Mammary epithelial cell (primary cell): ENCODE results near the gene ACAA1.

Experiments
- CTCF ChIP-seq, 2 donors: IDR thresholded peaks in 1 of 2; conservative IDR thresholded peaks in 1 of 2; 2 replicates each; pipeline ENCODE4 v1.5.1; 2011 to 2012; ENCODE audit warnings: inconsistent platforms in 2 of 2, low read length in 2 of 2, mild to moderate bottlenecking in 2 of 2, control low read depth in 1 of 2, low read depth in 1 of 2; ENCODE audit not compliant: insufficient read depth in 1 of 2; ENCODE audit errors: extremely low read depth in 1 of 2
- EZH2 ChIP-seq: IDR thresholded peaks from 2 replicates; pipeline ENCODE4 v1.6.1; 2012; ENCODE audit warnings: low read length, inconsistent platforms, borderline replicate concordance

GRCh38 chr3:38121451-38121831 is 15.5 kb downstream of the ACAA1 start:
- no peak for TF ChIP-seq CTCF (conservative IDR thresholded peaks at IDR 0.05 in 1 of 2, IDR thresholded peaks at IDR 0.05 in 1 of 2; ENCODE audit: extremely low read depth in 1 of 2, insufficient read depth in 1 of 2, low read depth in 1 of 2, low read length in 2 of 2)
- TF ChIP-seq EZH2 = no peak
